Epidermal melanocyte (primary cell): ENCODE measurements around the gene PDXK.

Source experiments
- DNase-seq: peaks from one replicate; pipeline ENCODE4 v3.0.0; 2011; ENCODE audit warnings: low spot score; ENCODE audit not compliant: insufficient read length

Gene PDXK

DNA sequence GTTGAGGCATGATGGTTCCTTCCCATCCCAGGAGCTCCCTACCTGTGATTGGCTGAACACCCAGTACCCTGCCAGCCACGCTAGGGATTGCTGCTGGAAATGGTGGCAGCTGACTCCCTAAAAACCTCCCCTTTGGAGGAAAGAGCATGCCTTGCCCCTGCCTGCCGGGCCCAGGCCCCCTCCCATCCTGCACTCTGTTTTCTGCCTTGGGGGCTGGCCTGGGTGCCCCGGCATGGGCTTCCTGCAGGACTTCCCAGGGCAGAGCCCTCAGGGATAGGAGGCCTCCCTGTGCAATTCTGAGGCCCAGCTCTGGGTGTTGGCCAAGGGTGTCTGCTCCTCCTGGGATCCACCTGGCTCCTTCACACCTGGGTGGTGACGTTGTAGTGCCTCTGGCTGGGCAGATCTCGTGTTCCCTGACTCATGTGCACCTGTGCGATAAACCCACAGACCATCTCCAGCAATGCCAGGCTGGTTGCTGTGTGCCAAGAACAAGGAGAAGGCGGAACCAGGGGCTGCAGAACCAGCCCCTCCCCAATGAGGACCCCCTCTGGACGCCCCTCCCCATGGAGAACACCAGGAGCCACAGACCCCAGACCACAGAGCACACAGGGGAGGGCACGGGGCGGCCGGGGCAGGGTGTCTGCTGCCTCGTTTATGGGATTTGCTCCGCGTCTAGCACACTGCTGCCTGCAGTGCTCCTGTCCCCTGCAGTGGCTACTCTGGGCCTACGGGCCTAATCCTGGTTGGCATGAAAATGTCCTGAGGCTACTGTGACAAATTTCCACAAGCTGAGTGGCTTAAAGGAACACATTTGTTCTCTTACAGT lies 43.6 kb downstream of the PDXK start:
- DNase-seq = no peak

DNA sequence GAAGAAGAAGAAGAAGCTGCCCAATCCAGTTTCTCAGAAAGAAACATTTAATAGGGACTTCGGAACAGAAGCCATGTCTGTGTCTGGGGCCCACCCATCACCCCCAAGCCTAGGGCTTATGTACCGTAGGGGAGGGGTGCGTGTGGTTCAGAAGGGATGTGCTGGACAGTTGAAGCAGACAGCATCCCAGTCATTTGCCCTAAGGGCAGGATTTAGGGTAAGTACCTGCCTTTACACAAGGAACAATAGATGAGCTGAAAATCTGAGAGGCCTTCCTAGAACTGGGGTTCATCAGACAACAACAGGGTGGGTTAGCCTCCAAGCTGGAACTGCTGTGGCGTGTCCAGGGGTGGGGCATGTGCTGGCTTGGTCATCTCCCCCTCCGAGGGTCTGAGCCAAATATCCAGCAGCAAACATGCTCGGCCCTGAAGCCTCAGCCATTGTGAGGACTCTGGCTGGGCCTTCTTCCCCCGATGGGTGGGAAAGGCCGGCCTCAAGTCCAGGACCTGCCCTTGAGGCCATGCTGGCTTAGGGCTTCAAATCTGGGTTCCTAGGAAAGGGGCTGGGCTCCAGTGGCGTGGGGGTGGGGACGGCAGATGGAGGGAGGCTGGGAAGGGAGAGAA lies 45.1 kb downstream of the PDXK start:
- no peak for DNase-seq

DNA sequence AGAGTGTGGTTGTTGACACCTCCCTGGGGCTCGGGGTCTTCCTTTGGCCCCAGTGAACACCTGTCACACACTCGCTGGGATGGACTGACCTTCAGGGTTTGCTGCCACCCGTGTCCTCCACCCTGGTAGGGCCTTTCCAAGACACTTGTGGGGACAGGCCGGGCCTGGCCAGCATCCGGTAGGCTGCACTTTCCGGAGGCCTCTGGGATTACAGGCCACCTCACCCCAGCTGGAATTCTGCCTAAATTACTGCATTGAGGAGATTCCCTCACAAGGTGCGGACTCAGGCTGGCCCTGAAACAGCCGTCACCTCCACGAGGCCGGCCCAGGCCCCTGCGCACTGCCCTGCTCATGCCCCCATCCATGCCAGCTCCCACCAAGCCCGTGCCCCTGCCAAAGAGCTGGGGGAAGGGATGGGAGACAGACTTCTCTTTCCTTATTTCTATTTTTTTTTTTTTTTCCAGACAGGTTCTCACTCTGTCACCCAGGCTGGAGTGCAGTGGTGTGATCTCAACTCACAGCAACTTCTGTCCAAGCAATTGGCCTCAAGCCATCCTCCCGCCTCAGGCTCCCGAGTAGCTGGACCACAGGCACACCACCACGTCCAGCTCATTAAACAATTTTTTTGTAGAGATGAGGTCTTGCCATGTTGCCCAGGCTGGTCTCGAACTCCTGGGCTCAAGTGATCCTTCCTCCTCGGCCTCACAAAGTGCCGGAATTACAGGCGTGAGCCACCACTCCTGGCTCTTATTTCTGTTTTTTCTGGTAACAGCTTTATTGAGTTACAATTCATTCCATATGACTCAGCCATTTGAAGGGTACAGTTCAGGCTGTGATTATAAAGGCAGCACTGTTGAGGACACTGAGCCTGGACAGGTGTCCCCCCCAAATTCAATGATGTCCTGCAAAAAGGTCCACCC lies 45.9 kb downstream of the PDXK start:
- no peak for DNase-seq

GRCh38 chr21:43766734-43767497 lies 48.0 kb downstream of the PDXK start:
- DNase-seq = no peak

GRCh38 chr21:43767498-43767983 lies 48.6 kb downstream of the PDXK start:
- no peak for DNase-seq

DNA sequence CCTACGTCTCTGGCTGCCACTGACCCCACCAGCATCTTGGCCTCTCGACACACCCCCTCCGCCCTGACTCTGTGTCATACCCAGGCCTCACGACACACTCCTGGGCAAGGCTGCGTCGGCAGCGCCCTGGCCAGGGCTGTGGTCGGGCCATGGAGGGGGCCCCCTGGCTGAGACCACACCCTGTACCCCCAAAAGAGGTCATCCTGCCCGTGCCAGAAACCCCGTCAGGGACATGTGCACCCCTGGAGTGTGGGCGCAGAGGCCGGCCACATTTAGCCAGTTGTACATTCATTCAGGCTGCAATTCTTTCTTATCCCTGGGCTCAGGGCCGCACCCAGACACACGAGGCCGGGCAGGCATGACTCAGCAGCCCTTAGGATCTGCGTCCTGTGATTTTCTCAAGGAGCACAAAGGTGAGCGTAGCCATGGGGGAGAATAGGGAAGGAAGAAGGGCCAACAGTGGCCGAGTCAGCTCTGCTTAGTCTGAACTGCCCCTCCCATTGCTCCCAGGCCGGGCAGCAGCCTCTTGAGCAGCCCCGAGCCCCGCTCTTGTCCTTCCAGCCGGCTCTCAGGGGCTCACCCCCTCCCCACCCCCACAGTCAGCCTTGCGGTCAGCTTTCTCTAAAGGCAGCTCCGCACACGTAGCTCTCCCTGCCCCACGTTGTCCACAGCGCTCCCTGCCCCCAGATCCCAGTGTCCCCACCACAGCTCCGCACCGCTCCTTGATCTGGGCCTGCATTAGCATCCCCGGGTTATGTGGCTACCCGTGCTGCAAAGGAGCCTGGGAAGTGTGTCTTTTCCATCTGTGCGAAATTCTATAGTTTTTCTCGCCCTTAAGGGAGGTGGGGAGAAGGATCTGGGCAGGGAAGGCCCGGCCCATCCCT lies 49.3 kb downstream of the PDXK start:
- DNase-seq = no peak

- DNase-seq = no peak
Observed at GRCh38 chr21:43768868-43769167, 49.9 kb downstream of the PDXK start.

GRCh38 chr21:43769325-43769958 lies 50.5 kb downstream of the PDXK start:
- DNase-seq = no peak

- no peak for DNase-seq
Observed at GRCh38 chr21:43770066-43770655, 51.2 kb downstream of the PDXK start.

GRCh38 chr21:43771199-43771675 lies 52.3 kb downstream of the PDXK start:
- DNase-seq = no peak

DNA sequence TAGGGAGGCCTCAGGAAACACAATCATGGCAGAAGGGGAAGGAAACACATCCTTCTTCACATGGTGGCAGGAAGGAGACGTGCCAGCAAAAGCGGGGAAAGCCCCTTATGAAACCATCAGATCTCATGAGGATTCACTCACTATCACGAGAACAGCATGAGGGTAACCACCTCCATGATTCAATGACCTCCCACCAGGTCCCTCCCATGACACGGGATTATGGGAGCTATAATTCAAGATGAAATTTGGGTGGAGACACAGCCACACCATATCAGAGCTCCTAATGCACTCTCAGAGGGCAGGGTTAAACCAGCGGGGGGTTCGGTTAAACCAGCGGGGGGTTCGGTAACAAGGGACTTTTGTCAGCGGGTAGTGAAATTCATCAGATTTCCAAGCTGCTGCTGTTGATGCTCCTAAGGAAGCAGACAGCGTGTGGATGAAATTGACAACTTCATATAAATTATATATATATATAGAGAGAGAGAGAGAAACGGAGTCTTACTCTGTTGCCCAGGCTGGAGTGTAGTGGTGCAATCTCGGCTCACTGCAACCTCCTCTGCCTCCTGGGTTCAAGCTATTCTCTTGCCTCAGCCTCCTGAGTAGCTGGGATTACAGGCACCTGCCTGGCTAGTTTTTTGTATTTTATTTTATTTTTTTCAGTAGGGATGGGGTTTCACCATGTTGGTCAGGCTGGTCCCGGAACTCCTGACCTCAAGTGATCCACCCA lies 52.9 kb downstream of the PDXK start:
- no peak for DNase-seq

- DNase-seq = no peak
Observed at GRCh38 chr21:43772425-43772821, 53.5 kb downstream of the PDXK start.

- no peak for DNase-seq
Observed at GRCh38 chr21:43774163-43774562, 55.2 kb downstream of the PDXK start.

GRCh38 chr21:43775190-43775589 lies 56.3 kb downstream of the PDXK start:
- DNase-seq = no peak

DNA sequence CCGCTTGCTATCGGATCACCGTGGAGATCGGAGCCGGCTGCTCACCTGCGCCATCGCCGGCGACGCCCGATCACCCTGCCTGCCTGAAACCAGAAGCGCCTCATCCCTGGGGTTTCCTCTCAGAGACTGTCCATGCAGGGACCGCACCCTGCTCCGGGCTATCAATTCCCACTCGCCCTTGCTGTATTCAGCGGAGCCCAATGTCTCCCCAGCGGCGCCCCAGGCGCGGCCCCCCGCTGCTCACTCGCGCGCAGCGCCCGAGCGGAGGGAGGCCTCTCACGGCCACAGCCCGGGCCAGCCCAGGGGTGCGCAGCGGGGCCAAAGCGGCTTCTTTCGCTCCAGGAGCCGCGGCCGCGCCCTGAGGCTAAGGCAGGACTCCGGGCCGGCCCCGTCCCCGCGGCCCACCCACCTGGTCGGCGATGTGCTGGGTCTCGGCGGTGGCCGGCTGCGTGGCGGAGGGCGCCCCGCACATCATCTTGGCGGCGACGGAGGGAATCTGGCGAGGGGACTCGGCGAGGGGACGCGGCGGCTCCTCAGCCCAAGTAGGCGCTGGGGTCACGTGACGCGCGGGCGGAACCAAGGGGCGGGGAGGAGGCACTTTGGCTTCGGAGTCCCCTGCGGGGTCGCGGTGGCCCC lies 57.0 kb downstream of the PDXK start, which contains the start of gene CSTB:
Gene CSTB (minus strand): TSS at position 514 of the 636 bp plus-strand sequence. CDS start 39 bp downstream, at position 475.
- DNase-seq = peak; percentile 71

- no peak for DNase-seq
Observed at GRCh38 chr21:43777953-43778352, 59.0 kb downstream of the PDXK start.

DNA sequence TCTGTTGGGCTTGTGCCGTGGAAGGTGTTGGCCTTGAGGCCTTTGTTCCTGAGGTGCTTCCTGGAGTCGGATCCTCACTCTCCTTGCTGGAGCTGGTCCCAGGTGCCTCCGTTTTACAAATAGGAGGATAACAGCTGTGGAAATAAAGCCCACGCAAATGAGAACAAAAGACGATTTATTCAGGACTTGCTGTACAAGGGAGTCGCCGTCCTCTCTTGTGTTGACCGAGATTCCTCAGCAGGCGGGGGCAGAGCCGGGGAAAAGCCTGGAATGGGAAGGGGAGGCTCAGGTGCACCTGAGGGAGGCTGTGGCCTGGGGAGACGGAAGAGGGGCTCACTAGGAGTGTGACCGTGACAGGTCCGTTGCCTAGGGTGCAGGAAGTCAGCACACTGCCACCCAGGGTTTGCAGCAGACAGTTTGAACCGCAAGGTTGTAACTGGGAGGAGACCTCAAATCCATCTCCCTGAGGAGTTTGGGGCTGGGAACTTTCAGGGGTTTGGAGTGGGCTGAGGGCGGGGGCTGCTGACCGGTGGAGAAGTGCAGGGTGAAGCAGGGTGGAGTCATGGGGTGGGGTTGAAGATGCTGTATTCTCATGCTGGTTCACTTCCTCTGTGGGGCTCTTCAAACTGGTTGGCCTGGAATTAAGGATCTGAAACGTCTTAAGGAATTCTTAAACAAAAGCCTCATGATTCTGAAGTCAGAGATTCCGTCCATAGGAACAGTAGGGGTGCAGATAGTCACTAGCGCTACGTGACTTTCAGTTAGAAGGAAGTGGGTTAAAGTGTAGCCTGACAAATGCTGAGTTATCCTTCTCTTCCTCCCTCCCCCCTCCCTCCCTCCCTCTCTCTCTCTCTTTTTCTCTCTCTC lies 59.8 kb downstream of the PDXK start:
- no peak for DNase-seq
